Measurements from ENCODE around the gene BTNL2.

DNA sequence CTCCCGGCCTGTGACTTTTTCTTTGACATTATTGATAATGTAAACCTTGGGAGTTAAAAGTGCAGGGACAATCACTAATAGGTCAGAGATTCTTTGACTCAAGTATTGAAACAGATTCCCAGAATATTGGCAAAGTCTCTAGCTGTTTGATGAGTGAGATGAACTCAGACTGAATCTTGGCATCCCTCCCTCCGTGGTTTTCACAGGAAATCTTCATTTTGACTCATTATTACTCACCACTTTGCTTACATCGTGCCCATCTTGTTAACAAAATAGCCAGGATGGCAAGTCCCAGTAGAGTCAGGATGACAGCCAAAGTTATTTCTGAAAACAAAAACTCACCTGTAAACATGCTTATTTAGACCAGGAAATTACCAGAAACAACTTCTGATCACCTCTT is 37.3 kb downstream of the BTNL2 start:
- no peak for TF ChIP-seq CTCF (conservative IDR thresholded peaks at IDR 0.05)
- no peak for TF ChIP-seq ZFX (IDR thresholded peaks at IDR 0.05)

Data from C4-2B (cell line).